Tibial nerve (tissue), 3 donors: ENCODE data around the gene TMUB2.

ENCODE experiments used
- POLR2A ChIP-seq, 2 donors: fragments of 450-650 bp; IDR thresholded peaks; one replicate each; pipeline ENCODE4 v1.6.1; 2017; ENCODE audit warnings: antibody characterized with exemption in 2 of 2, mild to moderate bottlenecking in 2 of 2, moderate library complexity in 2 of 2
- TF ChIP-seq, protein P1 (sequence below), 5 experiments: fragments of 200-600 bp in 3 of 5; fragments of 450-650 bp in 2 of 5; sonication (generic) in 3 of 5; IDR thresholded peaks; one replicate each; pipeline ENCODE4 v1.5.1; 2016 to 2019; ENCODE audit warnings: antibody characterized with exemption in 5 of 5, mild to moderate bottlenecking in 3 of 5, moderate library complexity in 2 of 5

- TF ChIP-seq, protein P1, sequence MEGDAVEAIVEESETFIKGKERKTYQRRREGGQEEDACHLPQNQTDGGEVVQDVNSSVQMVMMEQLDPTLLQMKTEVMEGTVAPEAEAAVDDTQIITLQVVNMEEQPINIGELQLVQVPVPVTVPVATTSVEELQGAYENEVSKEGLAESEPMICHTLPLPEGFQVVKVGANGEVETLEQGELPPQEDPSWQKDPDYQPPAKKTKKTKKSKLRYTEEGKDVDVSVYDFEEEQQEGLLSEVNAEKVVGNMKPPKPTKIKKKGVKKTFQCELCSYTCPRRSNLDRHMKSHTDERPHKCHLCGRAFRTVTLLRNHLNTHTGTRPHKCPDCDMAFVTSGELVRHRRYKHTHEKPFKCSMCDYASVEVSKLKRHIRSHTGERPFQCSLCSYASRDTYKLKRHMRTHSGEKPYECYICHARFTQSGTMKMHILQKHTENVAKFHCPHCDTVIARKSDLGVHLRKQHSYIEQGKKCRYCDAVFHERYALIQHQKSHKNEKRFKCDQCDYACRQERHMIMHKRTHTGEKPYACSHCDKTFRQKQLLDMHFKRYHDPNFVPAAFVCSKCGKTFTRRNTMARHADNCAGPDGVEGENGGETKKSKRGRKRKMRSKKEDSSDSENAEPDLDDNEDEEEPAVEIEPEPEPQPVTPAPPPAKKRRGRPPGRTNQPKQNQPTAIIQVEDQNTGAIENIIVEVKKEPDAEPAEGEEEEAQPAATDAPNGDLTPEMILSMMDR (IDR thresholded peaks at IDR 0.05): no peak
- TF ChIP-seq POLR2A (IDR thresholded peaks at IDR 0.05): no peak
Measured at GRCh38 chr17:44223541-44224071, 36.8 kb downstream of the TMUB2 start.
